Left cardiac atrium (tissue), 4 donors: ENCODE data around the gene EEFSEC. TPM values are rescaled to one million over a fixed set of nuclear protein-coding genes. Genes with fewer than 3 reads are reported as not detected.

Source experiments
- ATAC-seq, 2 donors: fragments of 200-7000 bp; cut with Tn5 transposase; one replicate each; pipeline ENCODE4 v1.9.1; 2020; ENCODE audit warnings: mild to moderate bottlenecking in 2 of 2, moderate library complexity in 2 of 2
- DNase-seq: peaks from one replicate; pipeline ENCODE4 v3.0.0-alpha.2; 2020
- intact Hi-C, 2 donors: fragments of 100-400 bp; cut with DNase I; formaldehyde crosslinking; loops; one replicate each; pipeline versions ENCODE4 v1.14.1 to v1.15.1; 2022 to 2023
- total RNA-seq, 2 donors: library from RNA; stranded (reverse); fragmentation: NEBNext Ultra II Directional; extraction: Animal tissue kit (Norgen Biotek cat#: 25700); gene quantifications; one replicate each; pipeline ENCODE4 v1.2.1, GENCODE V29; 2021
- donor health status: DM: no; HTN: yes; CAD: no.
- donor health status: DM: no; HTN: yes; CAD: no; lungs with severe emphysema.
- donor health status: DM: yes; HTN: yes; CAD: no.
- donor health status: Dilated cardiomyopathy.

EEFSEC gene
- total RNA-seq, 2 donors from 2014 or later: 13.5 to 18.9 TPM

- ATAC-seq (no peak), DNase-seq (no peak)
- intact Hi-C loops: loop anchor here in 1 of 2 donors (10.0 kb wide), 1 partner anchor 138 kb away; no protein-coding TSS in a partner anchor
Measured at GRCh38 chr3:128176276-128176833, 23.1 kb downstream of the EEFSEC start.

GRCh38 chr3:128177865-128178264, 24.6 kb downstream of the EEFSEC start:
- intact Hi-C loops: loop anchor here in 1 of 2 donors (10.0 kb wide), 1 partner anchor 137 kb away; no protein-coding TSS in a partner anchor
- ATAC-seq: no peak

DNA sequence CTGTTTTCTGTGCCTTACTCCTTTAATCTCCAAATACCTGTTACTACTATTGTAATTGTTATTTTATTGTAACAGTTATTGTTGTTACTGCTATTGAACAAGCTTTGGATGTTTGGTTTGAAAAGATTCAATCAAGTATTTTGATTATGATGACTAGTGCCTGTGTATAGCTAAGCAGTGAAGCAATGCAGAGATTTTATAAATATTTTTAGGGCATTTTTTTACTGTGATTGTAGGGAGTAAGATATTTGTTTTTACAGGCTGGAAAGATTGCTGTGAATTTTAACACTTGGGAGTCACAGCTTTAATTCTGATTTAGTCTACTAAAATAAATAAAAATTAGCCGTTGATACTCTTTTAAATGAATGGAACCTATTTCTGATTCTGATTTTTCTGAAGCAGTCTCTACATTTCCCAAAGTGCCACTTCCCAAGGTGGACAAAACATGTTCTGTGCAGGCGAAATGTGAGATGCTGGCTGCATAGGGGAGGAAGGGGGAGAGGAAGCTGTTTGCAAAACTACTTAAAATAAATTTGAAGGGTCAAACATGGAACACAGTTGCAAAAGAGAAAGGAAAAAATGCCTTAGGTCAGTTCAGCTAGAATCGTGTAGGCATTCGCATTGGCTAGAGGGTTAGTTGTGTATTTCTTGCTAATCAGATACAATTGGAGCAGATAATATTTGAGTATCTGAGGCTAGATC, 25.7 kb downstream of the EEFSEC start:
- no peak for DNase-seq
- intact Hi-C loops: loop anchor here in 1 of 2 donors (10.0 kb wide), 1 partner anchor 136 kb away; no protein-coding TSS in a partner anchor
- no peak for ATAC-seq

More at GRCh38 chr3:128177865-128178264, 24.6 kb downstream of the EEFSEC start:
- no peak for DNase-seq

- intact Hi-C loops: loop anchor here in 1 of 2 donors (10.0 kb wide), 1 partner anchor 135 kb away; no protein-coding TSS in a partner anchor
- no peak for DNase-seq
- ATAC-seq: no peak
Measured at GRCh38 chr3:128179484-128179819, 26.2 kb downstream of the EEFSEC start.

GRCh38 chr3:128180436-128180835, 27.2 kb downstream of the EEFSEC start:
- intact Hi-C loops: no loop called here
- ATAC-seq (peak in 1 of 2 donors; percentile 18), DNase-seq (no peak)

GRCh38 chr3:128180913-128181312, 27.6 kb downstream of the EEFSEC start:
- DNase-seq (no peak), ATAC-seq (peak in 1 of 2 donors; percentile 42)
- intact Hi-C loops: no loop called here

DNA sequence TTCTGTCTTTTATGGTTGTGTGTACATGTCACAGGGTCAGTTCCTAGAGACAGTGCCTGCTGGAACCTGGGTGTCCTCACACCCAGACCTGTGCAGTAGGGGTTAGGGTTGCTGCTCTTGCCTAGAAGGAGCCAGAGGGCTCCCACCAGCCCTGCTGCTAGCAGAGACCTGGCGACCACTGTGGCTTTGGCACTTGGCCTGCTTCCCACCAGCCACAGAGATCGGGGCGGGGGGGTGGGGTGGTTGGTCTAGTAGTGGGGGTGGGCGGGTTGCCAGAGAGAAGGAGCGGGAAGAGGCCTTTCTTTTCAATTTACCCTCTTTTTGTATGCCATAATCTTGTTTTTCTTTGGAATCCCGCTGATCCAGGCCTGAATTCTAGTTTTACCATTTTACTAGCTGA, 29.4 kb downstream of the EEFSEC start:
- intact Hi-C loops: no loop called here
- DNase-seq: no peak
- ATAC-seq: no peak

- DNase-seq (no peak), ATAC-seq (no peak)
- intact Hi-C loops: no loop called here
Measured at GRCh38 chr3:128185630-128186447, 32.6 kb downstream of the EEFSEC start.

GRCh38 chr3:128187495-128187894, 34.2 kb downstream of the EEFSEC start:
- ATAC-seq (no peak), DNase-seq (no peak)
- intact Hi-C loops: no loop called here

GRCh38 chr3:128188326-128188725, 35.0 kb downstream of the EEFSEC start:
- ATAC-seq (no peak), DNase-seq (no peak)
- intact Hi-C loops: no loop called here

- DNase-seq (no peak), ATAC-seq (no peak)
- intact Hi-C loops: no loop called here
Measured at GRCh38 chr3:128188956-128189355, 35.7 kb downstream of the EEFSEC start.

- intact Hi-C loops: no loop called here
- DNase-seq (no peak), ATAC-seq (no peak)
Measured at GRCh38 chr3:128190501-128190900, 37.2 kb downstream of the EEFSEC start.

DNA sequence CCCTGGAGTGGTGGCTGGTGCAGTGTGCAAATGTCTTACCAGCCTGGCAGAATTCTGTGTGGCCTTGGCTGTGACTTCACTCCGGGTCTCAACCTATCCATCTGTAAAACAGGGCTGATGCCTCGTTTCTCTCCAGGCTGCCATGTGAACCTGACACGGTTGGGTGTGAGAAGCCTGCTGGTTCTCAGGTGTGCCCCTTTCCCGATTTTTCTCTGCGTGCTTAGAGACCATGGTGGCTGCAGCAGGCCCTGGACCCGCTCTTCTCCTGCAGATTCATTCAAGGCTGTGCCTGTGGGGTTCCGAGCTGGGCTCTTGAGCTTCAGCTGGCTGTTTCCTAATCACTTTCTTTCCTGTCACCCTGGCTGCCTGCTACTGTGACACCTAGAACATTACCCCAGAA, 38.9 kb downstream of the EEFSEC start:
- DNase-seq: no peak
- ATAC-seq: no peak
- intact Hi-C loops: no loop called here

DNA sequence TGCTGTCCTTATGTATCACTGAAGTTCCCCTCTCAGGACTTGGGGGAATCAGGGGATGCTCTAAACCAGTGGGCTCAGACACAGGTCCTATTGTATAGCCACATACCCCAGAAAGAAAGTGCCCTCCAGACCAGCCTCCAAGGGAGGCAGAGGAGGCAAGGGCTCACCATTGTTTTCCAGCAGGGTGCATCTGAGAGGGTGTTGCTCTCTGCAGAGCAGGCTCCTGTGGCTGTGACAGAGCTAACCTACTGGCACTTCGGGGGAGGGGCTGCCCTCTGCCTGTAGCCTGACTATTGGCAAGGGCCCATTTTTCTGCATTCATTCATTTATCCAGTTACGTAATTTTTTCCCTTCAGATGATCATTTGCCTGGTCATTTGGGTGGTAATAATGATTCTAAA, 39.9 kb downstream of the EEFSEC start:
- DNase-seq (no peak), ATAC-seq (no peak)
- intact Hi-C loops: no loop called here

DNA sequence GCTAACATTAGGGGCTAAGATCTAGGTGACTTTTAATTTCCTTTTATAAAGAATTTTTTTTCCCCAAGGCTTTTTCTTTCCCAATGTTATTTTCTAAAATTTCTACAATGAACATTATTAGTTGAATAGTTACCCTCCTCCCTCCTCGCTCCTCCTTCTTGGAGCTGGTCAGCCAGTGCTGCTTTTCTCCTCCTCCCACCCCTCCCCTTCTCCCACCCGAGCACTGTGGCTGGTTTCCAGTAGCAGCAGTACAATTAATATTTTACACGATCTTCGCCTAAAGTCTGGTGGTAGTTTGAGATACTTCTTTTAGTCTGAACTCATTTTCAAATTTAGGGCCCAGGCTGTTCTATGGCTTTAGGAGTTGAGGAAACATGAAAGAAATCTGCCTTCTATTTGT, 41.6 kb downstream of the EEFSEC start:
- DNase-seq: no peak
- intact Hi-C loops: no loop called here
- ATAC-seq: peak; percentile 87 to 88

- DNase-seq (no peak), ATAC-seq (peak; percentile 36 to 68)
- intact Hi-C loops: no loop called here
Measured at GRCh38 chr3:128195369-128195768, 42.1 kb downstream of the EEFSEC start.

- DNase-seq (no peak), ATAC-seq (peak; percentile 50 to 51)
- intact Hi-C loops: no loop called here
Measured at GRCh38 chr3:128195802-128196201, 42.5 kb downstream of the EEFSEC start.

DNA sequence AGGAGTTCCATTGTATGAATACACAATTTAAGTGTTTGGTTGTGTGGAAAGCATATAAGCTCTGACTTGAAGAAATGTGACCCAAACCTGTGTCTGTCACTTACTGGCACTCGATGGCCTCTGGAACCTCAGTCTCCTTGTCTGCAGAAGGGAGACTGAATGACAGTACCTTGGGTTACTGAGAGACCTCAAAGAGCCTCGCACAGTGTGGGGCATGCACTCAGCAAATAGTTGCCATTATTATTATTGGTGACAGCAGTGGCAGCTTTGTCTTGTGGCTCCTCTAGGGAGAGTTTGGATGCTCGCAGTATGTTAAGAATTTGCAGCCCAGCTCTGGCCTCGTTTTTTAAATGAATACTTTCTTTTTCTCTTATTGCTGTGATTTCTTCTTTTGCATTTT, 43.4 kb downstream of the EEFSEC start:
- intact Hi-C loops: no loop called here
- DNase-seq: no peak
- no peak for ATAC-seq

DNA sequence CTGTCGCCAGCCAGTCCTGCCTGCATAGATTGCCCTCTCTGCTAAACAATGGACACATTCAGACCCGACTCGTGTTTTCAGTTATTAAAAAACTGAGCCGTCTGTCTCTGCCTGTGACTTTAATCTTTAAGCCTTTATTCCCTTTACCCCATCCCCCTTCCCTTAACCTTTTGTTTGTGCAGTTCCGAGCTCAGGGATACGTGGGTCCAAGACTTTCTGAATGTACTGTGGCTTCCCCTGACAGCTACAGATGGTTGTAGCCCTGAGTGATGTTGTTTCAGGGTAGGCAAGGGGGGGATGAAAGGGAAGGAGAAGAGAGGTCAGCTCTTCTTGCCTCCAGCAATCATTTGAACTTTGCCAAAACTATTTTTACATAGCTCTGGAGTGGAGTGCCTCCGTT, 44.6 kb downstream of the EEFSEC start:
- intact Hi-C loops: no loop called here
- DNase-seq: no peak
- ATAC-seq: no peak

DNA sequence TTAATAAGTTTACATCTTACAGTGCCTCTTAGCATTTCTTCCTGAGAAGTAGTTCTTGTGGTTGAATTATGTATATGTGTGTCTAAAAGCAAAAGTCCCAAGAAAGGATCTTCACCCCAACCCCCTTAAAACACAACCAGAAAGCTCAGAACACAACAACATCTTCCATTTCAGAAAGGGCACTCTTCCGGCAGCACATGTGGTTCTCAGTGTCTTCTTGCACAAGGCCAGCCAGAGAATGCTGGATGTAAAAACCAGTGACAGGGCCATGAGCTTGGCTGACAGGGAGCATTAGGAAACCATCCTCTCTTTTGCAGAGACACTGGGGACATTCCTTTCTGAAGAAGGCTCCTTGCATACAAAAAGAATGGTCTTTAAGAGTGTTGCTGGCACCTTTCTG, 45.0 kb downstream of the EEFSEC start:
- intact Hi-C loops: no loop called here
- DNase-seq: no peak
- ATAC-seq: peak in 1 of 2 donors; percentile 32
